ENCODE data around the gene NFIB. TPM values are rescaled to one million over a fixed set of nuclear protein-coding genes. Genes with fewer than 3 reads are reported as not detected.
A peak's percentile ranks its signal among the peaks of the same experiment; 100 is the strongest.

NFIB gene
- polyA plus RNA-seq, 1 donor (not counting 4 experiments of a cell fraction or from before 2014, with no cell fraction given): 8.9 TPM

- peaks cover 41% of the 10 kb centered on the region for H3K4me1 ChIP-seq (ENCODE audit: control insufficient read depth, extremely low read depth, insufficient read depth, low read length)
- DNase-seq (ENCODE audit: low read depth, low spot score): no peak
- no peaks in the 10 kb centered on the region for H3K27me3 ChIP-seq (ENCODE audit: control insufficient read depth, extremely low read depth, insufficient read depth, low read length)
- no peak for TF ChIP-seq EZH2 (IDR thresholded peaks at IDR 0.05; ENCODE audit: low read length)
- no peak for TF ChIP-seq CTCF (optimal IDR thresholded peaks at IDR 0.05 in 1 of 3, IDR thresholded peaks at IDR 0.05 in 1 of 3, conservative IDR thresholded peaks at IDR 0.05 in 1 of 3; ENCODE audit: extremely low read depth in 1 of 3, insufficient read depth in 2 of 3, low read length in 3 of 3)
- H3K79me2 ChIP-seq (ENCODE audit: control insufficient read depth, insufficient read depth, low read length): peaks cover 28% of the 10 kb centered on the region
- peaks cover 0 to 2% of the 10 kb centered on the region in 2 experiments for H3K36me3 ChIP-seq (ENCODE audit: control insufficient read depth in 2 of 2, extremely low read depth in 1 of 2, insufficient read depth in 2 of 2, low read length in 2 of 2)
- no peak overlapping the region for H3K4me2 ChIP-seq (ENCODE audit: control insufficient read depth, extremely low read depth, insufficient read depth, low read depth, low read length)
- no peak overlapping the region for H3K27ac ChIP-seq (ENCODE audit: control insufficient read depth, insufficient read depth, low read length)
- H3K9me1 ChIP-seq (ENCODE audit: control insufficient read depth, extremely low read depth, insufficient read depth, low read length): peaks cover 4% of the 10 kb centered on the region
- no peaks in the 10 kb centered on the region for H3K9me3 ChIP-seq (ENCODE audit: control insufficient read depth, low read depth, low read length)
- peaks cover 9% of the 10 kb centered on the region for H4K20me1 ChIP-seq (ENCODE audit: control insufficient read depth, extremely low read depth, insufficient read depth, low read length)
- H3K4me3 ChIP-seq (ENCODE audit: control insufficient read depth in 2 of 3, extremely low read depth in 1 of 3, insufficient read depth in 2 of 3, low read depth in 1 of 3, low read length in 3 of 3): no peak overlapping the region
- dilution Hi-C loops (cut with MboI; ENCODE audit: extremely low pct_ligation_motif_present, low sequenced_read_pairs): no loop called here
- H2AFZ ChIP-seq (ENCODE audit: control insufficient read depth, low read length): no peak overlapping the region
- no peak for FAIRE-seq
- no peak overlapping the region for H3K9ac ChIP-seq (ENCODE audit: control insufficient read depth, extremely low read depth, insufficient read depth, low read length)
Measured at GRCh38 chr9:14256588-14256987, 57.4 kb downstream of the NFIB start.

DNA sequence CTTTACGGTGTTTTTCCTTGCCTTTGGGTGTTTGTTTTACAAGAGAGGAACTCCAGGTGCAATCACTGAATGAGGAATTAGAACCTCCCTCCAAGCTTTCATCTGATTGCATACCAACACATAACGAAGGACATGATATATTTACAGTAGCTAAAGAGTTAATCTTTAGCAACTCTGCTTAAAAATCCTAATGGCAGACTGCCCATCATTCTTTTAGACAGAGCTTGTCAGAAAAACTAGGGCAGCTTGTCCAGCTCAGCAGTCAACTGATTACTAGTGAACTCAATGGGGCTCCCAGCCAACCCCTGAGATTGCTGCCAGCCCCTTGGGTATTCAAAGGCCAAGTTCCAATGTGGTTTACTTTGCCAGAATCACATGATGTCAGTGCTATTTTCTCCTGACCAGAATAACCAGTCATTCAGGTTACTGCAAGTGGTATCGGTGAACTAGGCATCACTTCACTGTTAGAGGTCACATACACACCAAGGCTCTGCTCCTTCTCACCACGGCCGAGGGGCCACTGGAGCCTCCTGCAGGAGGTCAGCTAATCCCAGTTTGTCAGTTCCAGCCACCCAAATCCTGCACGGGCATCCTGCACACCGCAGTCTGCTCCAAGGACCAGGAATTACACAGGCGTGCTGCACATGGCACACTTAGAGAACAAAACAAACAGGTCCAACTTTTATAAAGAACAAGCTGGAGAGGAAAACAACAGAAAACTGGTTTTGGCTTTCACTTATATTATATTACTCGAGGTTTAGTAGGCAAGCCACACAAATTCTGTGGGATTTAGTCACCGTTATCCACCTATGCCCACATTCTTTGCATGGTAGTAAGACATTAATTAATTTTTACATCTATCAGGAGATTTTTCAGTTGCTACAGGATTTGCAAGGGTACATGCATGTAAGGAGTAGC, 62.5 kb downstream of the NFIB start:
- Histone ChIP-seq H3K9me1 (ENCODE audit: control insufficient read depth, extremely low read depth, insufficient read depth, low read length) (peaks cover 2% of the 10 kb centered on the region), H3K79me2 (ENCODE audit: control insufficient read depth, insufficient read depth, low read length) (peaks cover 32% of the 10 kb centered on the region), H3K4me1 (ENCODE audit: control insufficient read depth, extremely low read depth, insufficient read depth, low read length) (peaks cover 26% of the 10 kb centered on the region), H3K27me3 (ENCODE audit: control insufficient read depth, extremely low read depth, insufficient read depth, low read length) (no peaks in the 10 kb centered on the region), H3K9ac (ENCODE audit: control insufficient read depth, extremely low read depth, insufficient read depth, low read length) (peak overlapping the region; percentile 35), H3K4me3 (ENCODE audit: control insufficient read depth in 2 of 3, extremely low read depth in 1 of 3, insufficient read depth in 2 of 3, low read depth in 1 of 3, low read length in 3 of 3) (peak overlapping the region in 2 of 3 experiments; percentile 28 to 29), H3K36me3 (ENCODE audit: control insufficient read depth in 2 of 2, extremely low read depth in 1 of 2, insufficient read depth in 2 of 2, low read length in 2 of 2) (peaks cover 0 to 2% of the 10 kb centered on the region in 2 experiments), H3K27ac (ENCODE audit: control insufficient read depth, insufficient read depth, low read length) (peak overlapping the region; percentile 81), H4K20me1 (ENCODE audit: control insufficient read depth, extremely low read depth, insufficient read depth, low read length) (no peaks in the 10 kb centered on the region), H3K4me2 (ENCODE audit: control insufficient read depth, extremely low read depth, insufficient read depth, low read depth, low read length) (peak overlapping the region; percentile 73), H3K9me3 (ENCODE audit: control insufficient read depth, low read depth, low read length) (no peaks in the 10 kb centered on the region), H2AFZ (ENCODE audit: control insufficient read depth, low read length) (no peak overlapping the region)
- no peak for DNase-seq (ENCODE audit: low read depth, low spot score)
- dilution Hi-C loops (cut with MboI; ENCODE audit: extremely low pct_ligation_motif_present, low sequenced_read_pairs): no loop called here
- TF ChIP-seq EZH2 (IDR thresholded peaks at IDR 0.05; ENCODE audit: low read length) (no peak), CTCF (optimal IDR thresholded peaks at IDR 0.05 in 1 of 3, IDR thresholded peaks at IDR 0.05 in 1 of 3, conservative IDR thresholded peaks at IDR 0.05 in 1 of 3; ENCODE audit: extremely low read depth in 1 of 3, insufficient read depth in 2 of 3, low read length in 3 of 3) (no peak)
- FAIRE-seq: peak; percentile 98

All from keratinocyte (primary cell).